GM06990 (cell line): ENCODE results near the gene DBNDD2.

ENCODE experiments used
- DNase-seq: peaks from one replicate; pipeline ENCODE4 v3.0.0-alpha.2; 2011; ENCODE audit not compliant: insufficient read length; ENCODE audit errors: extremely low read depth
- H3K27me3 ChIP-seq: replicated peaks from 2 replicates; pipeline ENCODE4 v1.6.0; 2011; ENCODE audit warnings: low read length; ENCODE audit not compliant: control insufficient read depth, insufficient read depth
- H3K36me3 ChIP-seq: 2 replicates; pipeline ENCODE4 v1.5.1; 2011; ENCODE audit warnings: low read length; ENCODE audit not compliant: control insufficient read depth, insufficient read depth
- H3K4me3 ChIP-seq: replicated peaks from 2 replicates; pipeline ENCODE4 v1.5.1; 2011; ENCODE audit warnings: low read depth, mild to moderate bottlenecking, control low read depth, low read length
- TF ChIP-seq, protein P1 (sequence below): IDR thresholded peaks from 2 replicates; pipeline ENCODE4 v1.5.1; 2011; ENCODE audit warnings: low read length, control low read depth, mild to moderate bottlenecking, inconsistent platforms; ENCODE audit not compliant: insufficient read depth, poor library complexity, severe bottlenecking

Gene DBNDD2

DNA sequence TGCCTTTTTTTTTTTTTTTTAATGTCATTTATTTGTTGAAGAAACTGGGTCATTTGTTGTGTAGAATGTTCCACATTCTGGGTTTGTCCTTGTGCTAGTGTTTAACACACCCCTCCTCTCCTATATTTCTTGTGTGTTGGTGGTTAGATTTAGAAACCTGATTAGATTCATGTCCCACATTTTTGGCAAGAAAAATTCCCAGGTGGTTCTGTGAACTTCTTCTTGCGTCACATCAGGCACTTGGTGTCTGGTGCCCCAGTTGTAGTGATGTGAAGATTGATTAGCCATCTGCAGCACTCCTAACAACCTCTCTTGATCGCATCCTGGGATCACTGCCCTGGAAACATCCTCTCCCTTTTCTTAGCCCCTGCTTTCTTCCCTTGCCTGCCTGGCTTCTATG lies 15.6 kb downstream of the DBNDD2 start:
- no peaks in the 10 kb centered on the region for H3K27me3 ChIP-seq
- DNase-seq: no peak
- TF ChIP-seq, protein P1, sequence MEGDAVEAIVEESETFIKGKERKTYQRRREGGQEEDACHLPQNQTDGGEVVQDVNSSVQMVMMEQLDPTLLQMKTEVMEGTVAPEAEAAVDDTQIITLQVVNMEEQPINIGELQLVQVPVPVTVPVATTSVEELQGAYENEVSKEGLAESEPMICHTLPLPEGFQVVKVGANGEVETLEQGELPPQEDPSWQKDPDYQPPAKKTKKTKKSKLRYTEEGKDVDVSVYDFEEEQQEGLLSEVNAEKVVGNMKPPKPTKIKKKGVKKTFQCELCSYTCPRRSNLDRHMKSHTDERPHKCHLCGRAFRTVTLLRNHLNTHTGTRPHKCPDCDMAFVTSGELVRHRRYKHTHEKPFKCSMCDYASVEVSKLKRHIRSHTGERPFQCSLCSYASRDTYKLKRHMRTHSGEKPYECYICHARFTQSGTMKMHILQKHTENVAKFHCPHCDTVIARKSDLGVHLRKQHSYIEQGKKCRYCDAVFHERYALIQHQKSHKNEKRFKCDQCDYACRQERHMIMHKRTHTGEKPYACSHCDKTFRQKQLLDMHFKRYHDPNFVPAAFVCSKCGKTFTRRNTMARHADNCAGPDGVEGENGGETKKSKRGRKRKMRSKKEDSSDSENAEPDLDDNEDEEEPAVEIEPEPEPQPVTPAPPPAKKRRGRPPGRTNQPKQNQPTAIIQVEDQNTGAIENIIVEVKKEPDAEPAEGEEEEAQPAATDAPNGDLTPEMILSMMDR: no peak
- H3K4me3 ChIP-seq: no peak overlapping the region
- H3K36me3 ChIP-seq: peaks cover 30% of the 10 kb centered on the region

DNA sequence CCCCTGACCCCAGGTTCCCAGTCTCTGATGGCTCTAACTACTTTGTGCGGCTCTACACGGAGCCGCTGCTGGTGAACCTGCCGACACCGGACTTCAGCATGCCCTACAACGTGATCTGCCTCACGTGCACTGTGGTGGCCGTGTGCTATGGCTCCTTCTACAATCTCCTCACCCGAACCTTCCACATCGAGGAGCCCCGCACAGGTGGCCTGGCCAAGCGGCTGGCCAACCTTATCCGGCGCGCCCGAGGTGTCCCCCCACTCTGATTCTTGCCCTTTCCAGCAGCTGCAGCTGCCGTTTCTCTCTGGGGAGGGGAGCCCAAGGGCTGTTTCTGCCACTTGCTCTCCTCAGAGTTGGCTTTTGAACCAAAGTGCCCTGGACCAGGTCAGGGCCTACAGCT lies 17.5 kb downstream of the DBNDD2 start:
- TF ChIP-seq, protein P1: no peak
- Histone ChIP-seq H3K36me3 (peaks cover 25% of the 10 kb centered on the region), H3K27me3 (no peaks in the 10 kb centered on the region), H3K4me3 (no peak overlapping the region)
- no peak for DNase-seq

DNA sequence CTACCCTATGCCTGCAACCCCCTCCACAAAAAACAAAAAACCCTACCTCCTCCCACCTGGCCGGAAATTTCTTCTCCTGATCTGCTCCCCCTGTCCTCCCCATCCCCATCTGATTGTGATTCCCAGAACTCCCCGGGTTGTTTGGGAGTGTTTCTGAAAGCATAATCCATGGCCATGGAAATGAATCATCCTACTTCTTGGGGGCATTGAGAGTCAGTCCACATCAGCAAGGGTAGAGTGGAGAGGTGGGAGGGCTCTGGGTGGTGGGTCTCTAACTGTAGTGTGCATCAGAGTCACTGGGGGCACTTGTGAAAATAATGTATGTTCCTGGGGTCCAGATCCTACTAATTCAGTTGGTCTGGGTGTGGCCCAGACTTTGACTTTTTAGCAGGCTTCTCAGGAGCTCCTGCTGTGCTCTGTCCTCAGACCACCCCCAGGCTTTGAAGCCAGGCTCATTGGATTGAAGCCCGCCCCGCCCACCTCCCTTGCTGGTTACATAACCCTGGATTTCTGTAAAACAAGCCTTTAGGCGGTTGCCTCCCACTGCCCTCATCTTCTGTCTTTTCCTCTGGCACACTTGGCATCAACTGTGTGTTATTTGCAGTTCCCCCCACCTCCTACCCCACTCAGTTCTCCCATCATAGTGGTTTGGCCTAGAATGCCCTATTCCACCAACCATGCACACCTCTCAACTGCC lies 18.4 kb downstream of the DBNDD2 start:
- H3K4me3 ChIP-seq: no peak overlapping the region
- peaks cover 17% of the 10 kb centered on the region for H3K36me3 ChIP-seq
- no peak for DNase-seq
- H3K27me3 ChIP-seq: no peaks in the 10 kb centered on the region
- TF ChIP-seq, protein P1: no peak

DNA sequence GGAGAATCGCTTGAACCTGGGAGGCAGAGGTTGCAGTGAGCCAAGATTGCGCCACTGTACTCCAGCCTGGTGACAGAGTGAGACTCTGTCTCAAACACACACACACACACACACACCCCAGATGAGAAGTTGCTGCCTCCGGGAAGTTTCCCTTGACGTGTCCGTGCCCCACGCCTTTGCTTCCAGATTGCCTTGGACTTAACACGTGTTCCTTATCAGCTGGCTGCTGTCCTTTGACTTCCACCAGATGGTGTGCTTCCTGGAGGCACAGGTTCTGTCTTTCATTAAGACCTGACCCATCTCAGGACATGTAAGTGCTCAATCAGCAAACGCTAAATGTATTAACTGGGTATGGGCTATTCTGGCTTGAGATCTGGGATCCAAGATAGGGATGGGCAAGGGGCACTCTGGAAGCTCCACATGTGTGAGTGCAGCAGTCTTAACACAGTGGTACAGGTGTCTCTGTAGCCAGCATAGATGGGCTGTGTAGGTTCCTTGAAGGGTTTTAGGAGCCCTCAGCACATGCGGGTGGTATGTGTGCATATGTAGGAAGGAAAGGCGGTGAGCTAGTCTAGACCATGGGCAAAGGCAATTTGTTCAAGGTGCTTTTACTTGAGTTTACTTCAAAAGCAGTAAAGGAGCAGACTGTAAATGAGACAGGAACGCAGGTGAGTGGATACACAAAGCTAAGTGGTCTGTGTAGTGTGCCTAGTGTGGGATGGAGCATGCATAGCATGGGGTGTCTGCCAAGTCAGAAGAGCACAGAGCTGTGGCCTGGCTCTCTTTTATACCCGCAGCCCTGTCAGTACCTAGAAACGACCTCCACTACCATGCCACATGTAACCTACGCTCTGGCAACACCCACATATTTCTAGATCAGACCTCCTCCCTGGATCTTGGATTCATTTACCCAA lies 19.4 kb downstream of the DBNDD2 start:
- Histone ChIP-seq H3K36me3 (peaks cover 15% of the 10 kb centered on the region), H3K27me3 (no peaks in the 10 kb centered on the region), H3K4me3 (no peak overlapping the region)
- TF ChIP-seq, protein P1: no peak
- no peak for DNase-seq

DNA sequence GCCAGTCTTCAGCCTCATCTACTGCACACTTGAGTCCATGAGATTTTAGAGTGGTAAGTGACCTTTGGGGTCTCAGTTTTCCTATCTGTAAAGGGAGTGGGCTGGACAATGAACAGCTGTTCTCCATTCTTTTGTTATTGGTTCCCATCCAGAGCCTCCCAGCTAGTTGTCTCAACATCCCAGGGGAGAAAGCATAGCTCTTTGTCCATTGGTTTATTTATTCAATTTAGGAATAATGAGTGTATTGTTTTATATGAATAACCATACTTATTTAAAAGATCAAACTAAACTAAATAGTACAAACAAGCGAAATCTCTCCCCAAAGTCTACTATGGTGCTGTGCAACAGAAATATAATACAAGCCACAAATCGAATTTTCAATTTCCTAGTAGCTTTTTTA lies 21.5 kb downstream of the DBNDD2 start:
- peaks cover 8% of the 10 kb centered on the region for H3K36me3 ChIP-seq
- no peaks in the 10 kb centered on the region for H3K27me3 ChIP-seq
- DNase-seq: no peak
- no peak overlapping the region for H3K4me3 ChIP-seq
- TF ChIP-seq, protein P1: no peak
